DOHH2 (cell line): ENCODE results near the gene MYBPC1.

Source experiments
- CTCF ChIP-seq: fragments of 200-600 bp; sonication (generic); IDR thresholded peaks from one replicate; pipeline ENCODE4 v1.5.1; 2014; ENCODE audit warnings: antibody characterized with exemption, mild to moderate bottlenecking, low read depth, low read length; ENCODE audit not compliant: poor library complexity, severe bottlenecking
- EZH2phosphoT487 ChIP-seq: fragments of 200-600 bp; sonication (generic); IDR thresholded peaks from 2 replicates; pipeline ENCODE4 v1.6.1; 2017; ENCODE audit warnings: borderline replicate concordance, mild to moderate bottlenecking, antibody characterized with exemption, low read length, moderate library complexity, mixed read lengths

GRCh38 chr12:101590383-101590782 lies 4.4 kb upstream of the MYBPC1 start:
- TF ChIP-seq CTCF (no peak), EZH2phosphoT487 (no peak)
